Measurements from ENCODE around the gene SOCS7. TPM values are rescaled to one million over a fixed set of nuclear protein-coding genes. Genes with fewer than 3 reads are reported as not detected.

Gene SOCS7
- total and polyA plus RNA-seq, 4 donors, result 0.74 to 11.0 (median 2.9) TPM

DNA sequence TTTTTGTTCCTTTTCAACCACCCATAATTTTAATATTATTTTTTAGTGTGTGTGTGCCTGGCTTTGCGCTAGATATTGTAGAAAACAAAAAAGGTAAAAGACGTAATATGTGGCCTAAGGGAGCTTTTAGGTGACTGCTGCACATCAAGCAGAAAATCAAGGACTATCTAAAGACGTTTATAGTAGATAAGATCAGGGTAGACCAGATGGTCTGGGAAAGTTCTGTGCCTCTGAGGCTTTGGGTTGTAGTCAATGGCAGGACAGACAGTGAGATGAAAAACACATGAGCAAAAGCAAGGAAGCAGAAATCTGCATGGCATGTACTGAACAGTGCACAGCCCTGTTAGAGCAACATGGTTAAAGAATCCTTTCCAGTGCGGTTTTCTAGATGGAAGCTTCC, 49.8 kb downstream of the SOCS7 start:
- Histone ChIP-seq H3K27me3 (ENCODE audit: control insufficient read depth in 4 of 4, insufficient read depth in 4 of 4, low read length in 3 of 4) (no peaks in the 10 kb centered on the region), H3K4me3 (ENCODE audit: low read depth in 1 of 3, low read length in 3 of 3) (no peak overlapping the region), H3K9me3 (ENCODE audit: control insufficient read depth in 4 of 4, low read length in 3 of 4) (no peaks in the 10 kb centered on the region), H3K27ac (ENCODE audit: low read depth in 1 of 2, low read length in 2 of 2) (no peak overlapping the region), H3K4me1 (ENCODE audit: control insufficient read depth in 4 of 4, insufficient read depth in 4 of 4, low read length in 3 of 4) (no peaks in the 10 kb centered on the region), H3K36me3 (ENCODE audit: control insufficient read depth in 4 of 4, insufficient read depth in 3 of 4, low read depth in 1 of 4, low read length in 3 of 4) (peaks cover 3 to 50% (median 27%) of the 10 kb centered on the region in 4 donors), H3K9ac (ENCODE audit: low read depth in 1 of 2, low read length in 2 of 2) (no peak overlapping the region)
- TF ChIP-seq EGR1 (IDR thresholded peaks at IDR 0.05; ENCODE audit: low read depth in 2 of 2) (no peak), FOXA1 (IDR thresholded peaks at IDR 0.05) (no peak), JUND (IDR thresholded peaks at IDR 0.05) (no peak), NR2F2 (IDR thresholded peaks at IDR 0.05) (no peak), FOXA2 (IDR thresholded peaks at IDR 0.05) (no peak), GABPA (IDR thresholded peaks at IDR 0.05 in 1 of 2, conservative IDR thresholded peaks at IDR 0.05 in 1 of 2) (no peak), RXRA (IDR thresholded peaks at IDR 0.05) (no peak), YY1 (IDR thresholded peaks at IDR 0.05) (no peak), HNF4G (IDR thresholded peaks at IDR 0.05) (no peak), TAF1 (conservative IDR thresholded peaks at IDR 0.05) (no peak)
- TF ChIP-seq, protein P1, sequence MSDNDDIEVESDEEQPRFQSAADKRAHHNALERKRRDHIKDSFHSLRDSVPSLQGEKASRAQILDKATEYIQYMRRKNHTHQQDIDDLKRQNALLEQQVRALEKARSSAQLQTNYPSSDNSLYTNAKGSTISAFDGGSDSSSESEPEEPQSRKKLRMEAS (IDR thresholded peaks at IDR 0.05), result no peak
- TF ChIP-seq, protein P2, sequence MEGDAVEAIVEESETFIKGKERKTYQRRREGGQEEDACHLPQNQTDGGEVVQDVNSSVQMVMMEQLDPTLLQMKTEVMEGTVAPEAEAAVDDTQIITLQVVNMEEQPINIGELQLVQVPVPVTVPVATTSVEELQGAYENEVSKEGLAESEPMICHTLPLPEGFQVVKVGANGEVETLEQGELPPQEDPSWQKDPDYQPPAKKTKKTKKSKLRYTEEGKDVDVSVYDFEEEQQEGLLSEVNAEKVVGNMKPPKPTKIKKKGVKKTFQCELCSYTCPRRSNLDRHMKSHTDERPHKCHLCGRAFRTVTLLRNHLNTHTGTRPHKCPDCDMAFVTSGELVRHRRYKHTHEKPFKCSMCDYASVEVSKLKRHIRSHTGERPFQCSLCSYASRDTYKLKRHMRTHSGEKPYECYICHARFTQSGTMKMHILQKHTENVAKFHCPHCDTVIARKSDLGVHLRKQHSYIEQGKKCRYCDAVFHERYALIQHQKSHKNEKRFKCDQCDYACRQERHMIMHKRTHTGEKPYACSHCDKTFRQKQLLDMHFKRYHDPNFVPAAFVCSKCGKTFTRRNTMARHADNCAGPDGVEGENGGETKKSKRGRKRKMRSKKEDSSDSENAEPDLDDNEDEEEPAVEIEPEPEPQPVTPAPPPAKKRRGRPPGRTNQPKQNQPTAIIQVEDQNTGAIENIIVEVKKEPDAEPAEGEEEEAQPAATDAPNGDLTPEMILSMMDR (IDR thresholded peaks at IDR 0.05; ENCODE audit: low read depth, low read length, missing input control), result no peak
- TF ChIP-seq, protein P3, sequence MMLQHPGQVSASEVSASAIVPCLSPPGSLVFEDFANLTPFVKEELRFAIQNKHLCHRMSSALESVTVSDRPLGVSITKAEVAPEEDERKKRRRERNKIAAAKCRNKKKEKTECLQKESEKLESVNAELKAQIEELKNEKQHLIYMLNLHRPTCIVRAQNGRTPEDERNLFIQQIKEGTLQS (IDR thresholded peaks at IDR 0.05), result no peak
- TF ChIP-seq, protein P4, sequence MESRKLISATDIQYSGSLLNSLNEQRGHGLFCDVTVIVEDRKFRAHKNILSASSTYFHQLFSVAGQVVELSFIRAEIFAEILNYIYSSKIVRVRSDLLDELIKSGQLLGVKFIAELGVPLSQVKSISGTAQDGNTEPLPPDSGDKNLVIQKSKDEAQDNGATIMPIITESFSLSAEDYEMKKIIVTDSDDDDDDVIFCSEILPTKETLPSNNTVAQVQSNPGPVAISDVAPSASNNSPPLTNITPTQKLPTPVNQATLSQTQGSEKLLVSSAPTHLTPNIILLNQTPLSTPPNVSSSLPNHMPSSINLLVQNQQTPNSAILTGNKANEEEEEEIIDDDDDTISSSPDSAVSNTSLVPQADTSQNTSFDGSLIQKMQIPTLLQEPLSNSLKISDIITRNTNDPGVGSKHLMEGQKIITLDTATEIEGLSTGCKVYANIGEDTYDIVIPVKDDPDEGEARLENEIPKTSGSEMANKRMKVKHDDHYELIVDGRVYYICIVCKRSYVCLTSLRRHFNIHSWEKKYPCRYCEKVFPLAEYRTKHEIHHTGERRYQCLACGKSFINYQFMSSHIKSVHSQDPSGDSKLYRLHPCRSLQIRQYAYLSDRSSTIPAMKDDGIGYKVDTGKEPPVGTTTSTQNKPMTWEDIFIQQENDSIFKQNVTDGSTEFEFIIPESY (IDR thresholded peaks at IDR 0.05), result no peak
- DNase-seq (ENCODE audit: low spot score), result no peak
- 92% methylated on average over 4 of the region's 4 CpGs for WGBS

DNA sequence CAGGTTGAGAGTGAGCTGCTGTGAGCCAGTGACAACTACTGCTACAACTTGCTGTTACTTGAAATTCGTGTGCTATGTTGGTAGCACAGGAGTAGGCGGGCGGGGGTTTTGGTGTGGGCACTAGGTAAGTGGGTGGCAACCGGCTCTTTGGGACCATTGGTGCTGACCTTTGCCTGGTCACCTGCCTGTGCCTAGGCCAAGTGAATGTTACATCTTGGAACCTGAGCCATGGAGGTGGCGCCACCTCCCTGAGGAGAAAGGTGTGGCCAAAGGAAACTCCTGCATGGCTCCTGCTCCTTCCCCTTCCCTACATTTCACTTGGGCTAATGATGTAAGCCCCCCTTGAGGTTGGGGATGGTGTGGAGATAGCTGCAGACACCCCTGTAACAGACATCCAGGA, 51.3 kb downstream of the SOCS7 start:
- H3K27me3 ChIP-seq (ENCODE audit: control insufficient read depth in 4 of 4, insufficient read depth in 4 of 4, low read length in 3 of 4), result no peaks in the 10 kb centered on the region
- WGBS, result 94% methylated on average over 5 of the region's 5 CpGs
- no peak overlapping the region for H3K9ac ChIP-seq (ENCODE audit: low read depth in 1 of 2, low read length in 2 of 2)
- H3K36me3 ChIP-seq (ENCODE audit: control insufficient read depth in 4 of 4, insufficient read depth in 3 of 4, low read depth in 1 of 4, low read length in 3 of 4), result peaks cover 2 to 38% (median 14%) of the 10 kb centered on the region in 4 donors
- no peak for DNase-seq (ENCODE audit: low spot score)
- H3K27ac ChIP-seq (ENCODE audit: low read depth in 1 of 2, low read length in 2 of 2), result no peak overlapping the region
- H3K4me1 ChIP-seq (ENCODE audit: control insufficient read depth in 4 of 4, insufficient read depth in 4 of 4, low read length in 3 of 4), result no peaks in the 10 kb centered on the region
- no peak overlapping the region for H3K4me3 ChIP-seq (ENCODE audit: low read depth in 1 of 3, low read length in 3 of 3)
- no peaks in the 10 kb centered on the region for H3K9me3 ChIP-seq (ENCODE audit: control insufficient read depth in 4 of 4, low read length in 3 of 4)
- TF ChIP-seq, protein P1 (IDR thresholded peaks at IDR 0.05), result no peak
- TF ChIP-seq, protein P2 (IDR thresholded peaks at IDR 0.05; ENCODE audit: low read depth, low read length, missing input control), result no peak
- TF ChIP-seq HNF4G (IDR thresholded peaks at IDR 0.05) (no peak), FOXA2 (IDR thresholded peaks at IDR 0.05) (no peak), GABPA (IDR thresholded peaks at IDR 0.05 in 1 of 2, conservative IDR thresholded peaks at IDR 0.05 in 1 of 2) (no peak), TAF1 (conservative IDR thresholded peaks at IDR 0.05) (no peak), HNF4A (conservative IDR thresholded peaks at IDR 0.05) (no peak), RXRA (IDR thresholded peaks at IDR 0.05) (no peak), EGR1 (IDR thresholded peaks at IDR 0.05; ENCODE audit: low read depth in 2 of 2) (no peak), FOXA1 (IDR thresholded peaks at IDR 0.05) (no peak), YY1 (IDR thresholded peaks at IDR 0.05) (no peak), JUND (IDR thresholded peaks at IDR 0.05) (no peak)
- TF ChIP-seq, protein P3 (IDR thresholded peaks at IDR 0.05), result no peak
- TF ChIP-seq, protein P5, sequence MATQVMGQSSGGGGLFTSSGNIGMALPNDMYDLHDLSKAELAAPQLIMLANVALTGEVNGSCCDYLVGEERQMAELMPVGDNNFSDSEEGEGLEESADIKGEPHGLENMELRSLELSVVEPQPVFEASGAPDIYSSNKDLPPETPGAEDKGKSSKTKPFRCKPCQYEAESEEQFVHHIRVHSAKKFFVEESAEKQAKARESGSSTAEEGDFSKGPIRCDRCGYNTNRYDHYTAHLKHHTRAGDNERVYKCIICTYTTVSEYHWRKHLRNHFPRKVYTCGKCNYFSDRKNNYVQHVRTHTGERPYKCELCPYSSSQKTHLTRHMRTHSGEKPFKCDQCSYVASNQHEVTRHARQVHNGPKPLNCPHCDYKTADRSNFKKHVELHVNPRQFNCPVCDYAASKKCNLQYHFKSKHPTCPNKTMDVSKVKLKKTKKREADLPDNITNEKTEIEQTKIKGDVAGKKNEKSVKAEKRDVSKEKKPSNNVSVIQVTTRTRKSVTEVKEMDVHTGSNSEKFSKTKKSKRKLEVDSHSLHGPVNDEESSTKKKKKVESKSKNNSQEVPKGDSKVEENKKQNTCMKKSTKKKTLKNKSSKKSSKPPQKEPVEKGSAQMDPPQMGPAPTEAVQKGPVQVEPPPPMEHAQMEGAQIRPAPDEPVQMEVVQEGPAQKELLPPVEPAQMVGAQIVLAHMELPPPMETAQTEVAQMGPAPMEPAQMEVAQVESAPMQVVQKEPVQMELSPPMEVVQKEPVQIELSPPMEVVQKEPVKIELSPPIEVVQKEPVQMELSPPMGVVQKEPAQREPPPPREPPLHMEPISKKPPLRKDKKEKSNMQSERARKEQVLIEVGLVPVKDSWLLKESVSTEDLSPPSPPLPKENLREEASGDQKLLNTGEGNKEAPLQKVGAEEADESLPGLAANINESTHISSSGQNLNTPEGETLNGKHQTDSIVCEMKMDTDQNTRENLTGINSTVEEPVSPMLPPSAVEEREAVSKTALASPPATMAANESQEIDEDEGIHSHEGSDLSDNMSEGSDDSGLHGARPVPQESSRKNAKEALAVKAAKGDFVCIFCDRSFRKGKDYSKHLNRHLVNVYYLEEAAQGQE (IDR thresholded peaks at IDR 0.05), result no peak
- TF ChIP-seq, protein P4 (IDR thresholded peaks at IDR 0.05), result no peak
